DMS 273 (cell line): ENCODE measurements around the gene ZMIZ1.

Experiments
- DNase-seq: peaks from one replicate; lab custom pipeline; 2025; ENCODE audit not compliant: unreplicated experiment; lab: John Stamatoyannopoulos, UW

Gene ZMIZ1

GRCh38 chr10:79063661-79064492 is 4.9 kb upstream of the ZMIZ1 start:
- DNase-seq = no peak

- DNase-seq = no peak
These were observed 3.6 kb upstream of the ZMIZ1 start for GRCh38 chr10:79065091-79065551.

GRCh38 chr10:79065853-79066252 is 2.9 kb upstream of the ZMIZ1 start:
- no peak for DNase-seq

- DNase-seq = peak; percentile 55
These were observed 2.1 kb upstream of the ZMIZ1 start for GRCh38 chr10:79066411-79067240.

- DNase-seq = peak; percentile 90
These were observed 1.2 kb upstream of the ZMIZ1 start for GRCh38 chr10:79067241-79068202.

- DNase-seq = peak; percentile 58
These were observed 584 bp upstream of the ZMIZ1 start for GRCh38 chr10:79068203-79068561.

- peak; percentile 67 for DNase-seq
These were observed 737 bp downstream of the ZMIZ1 start for GRCh38 chr10:79069325-79070080.

- peak; percentile 64 for DNase-seq
These were observed 1.4 kb downstream of the ZMIZ1 start for GRCh38 chr10:79070081-79070605.

- DNase-seq = peak; percentile 90
These were observed 2.0 kb downstream of the ZMIZ1 start for GRCh38 chr10:79070606-79071395.

GRCh38 chr10:79071396-79071923 is 2.7 kb downstream of the ZMIZ1 start:
- DNase-seq = no peak

GRCh38 chr10:79072041-79072441 is 3.3 kb downstream of the ZMIZ1 start:
- DNase-seq = no peak

GRCh38 chr10:79072994-79073645 is 4.4 kb downstream of the ZMIZ1 start:
- DNase-seq = no peak

GRCh38 chr10:79073784-79074432 is 5.1 kb downstream of the ZMIZ1 start:
- DNase-seq = peak; percentile 26

GRCh38 chr10:79074732-79075131 is 6.0 kb downstream of the ZMIZ1 start:
- DNase-seq = no peak

GRCh38 chr10:79075418-79075817 is 6.7 kb downstream of the ZMIZ1 start:
- no peak for DNase-seq

- DNase-seq = no peak
These were observed 8.9 kb downstream of the ZMIZ1 start for GRCh38 chr10:79077488-79078173.

- DNase-seq = no peak
These were observed 9.7 kb downstream of the ZMIZ1 start for GRCh38 chr10:79078367-79079053.
